Esophagus (tissue), 2 donors: ENCODE measurements around the gene PEX5. TPM values are rescaled to one million over a fixed set of nuclear protein-coding genes. Genes with fewer than 3 reads are reported as not detected.
"Not testable (repeated sequence)": the region's sequence is repeated elsewhere in the genome, so short reads cannot be mapped to it uniquely, and the experiment has no call there.

Experiments used
- H3K27ac ChIP-seq, 2 donors: one replicate each; pipeline ENCODE4 v1.5.1; 2013; ENCODE audit warnings: low read depth in 2 of 2, mild to moderate bottlenecking in 2 of 2, inconsistent platforms in 1 of 2, low read length in 1 of 2, moderate library complexity in 1 of 2
- H3K27me3 ChIP-seq, 2 donors: one replicate each; pipeline ENCODE4 v1.6.1; 2013; ENCODE audit warnings: low read length in 2 of 2, control low read depth in 1 of 2, mild to moderate bottlenecking in 1 of 2; ENCODE audit not compliant: insufficient read depth in 2 of 2, control insufficient read depth in 1 of 2
- H3K36me3 ChIP-seq, 2 donors: one replicate each; pipeline ENCODE4 v1.6.1; 2013; ENCODE audit warnings: low read length in 1 of 2; ENCODE audit not compliant: control insufficient read depth in 2 of 2, insufficient read depth in 2 of 2
- H3K4me1 ChIP-seq, 2 donors: one replicate each; pipeline ENCODE4 v1.6.1; 2013; ENCODE audit warnings: low read length in 1 of 2; ENCODE audit not compliant: control insufficient read depth in 2 of 2, insufficient read depth in 2 of 2
- H3K4me3 ChIP-seq, 2 donors: one replicate each; pipeline ENCODE4 v1.5.1; 2013; ENCODE audit warnings: low read length in 2 of 2, mild to moderate bottlenecking in 2 of 2, low read depth in 1 of 2, moderate library complexity in 1 of 2
- H3K9me3 ChIP-seq, 2 donors: one replicate each; pipeline ENCODE4 v1.6.1; 2013; ENCODE audit warnings: mild to moderate bottlenecking in 2 of 2, low read depth in 1 of 2, low read length in 1 of 2, moderate library complexity in 1 of 2; ENCODE audit not compliant: control insufficient read depth in 2 of 2, insufficient read depth in 1 of 2
- whole genome bisulfite sequencing, 2 donors: extraction: QIAGEN DNeasy Blood & Tissue Kit; methylation state at CpG; one replicate each; pipeline ENCODE4 v1.1.7; 2013; 5-methylcytosine and 5-hydroxymethylcytosine counted together
- polyA plus RNA-seq, 2 donors: library from polyadenylated mRNA; stranded (reverse); fragments of 200-250 nt; gene quantifications; one replicate each; pipeline ENCODE4 v1.2.3, GENCODE V29; 2013
- donor health status: healthy with polysubstance abuse.
- donor health status: Bipolar disorder and iron deficiency.

PEX5 gene
- polyA plus RNA-seq, 2 donors: 8.1 to 14.5 TPM

DNA sequence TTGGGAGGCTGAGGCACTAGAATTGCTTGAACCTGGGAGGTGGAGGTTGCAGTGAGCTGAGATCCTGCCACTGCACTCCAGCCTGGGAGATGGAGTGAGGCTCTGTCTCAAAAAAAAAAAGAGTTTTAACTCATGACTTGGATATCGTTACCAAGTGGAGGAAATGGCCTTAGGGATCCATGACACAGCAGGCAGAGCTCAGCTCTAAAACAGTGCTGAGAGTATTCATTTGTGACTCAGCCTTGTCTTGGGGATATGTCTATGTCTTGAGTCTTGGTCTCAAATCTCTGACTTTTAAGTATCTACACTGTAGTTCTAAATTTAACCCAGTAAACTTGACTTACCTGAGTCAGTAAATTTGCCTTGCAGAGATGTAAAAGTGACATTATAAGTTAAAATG lies 8.8 kb upstream of the PEX5 start:
- Histone ChIP-seq H3K9me3 (no peaks in the 10 kb centered on the region), H3K27me3 (peaks cover 0 to 3% of the 10 kb centered on the region in 2 donors), H3K4me1 (no peaks in the 10 kb centered on the region), H3K4me3 (no peak overlapping the region), H3K27ac (no peak overlapping the region), H3K36me3 (no peaks in the 10 kb centered on the region)
- 41 to 52% methylated on average over 1 of the region's 1 CpG for WGBS, 2 donors

DNA sequence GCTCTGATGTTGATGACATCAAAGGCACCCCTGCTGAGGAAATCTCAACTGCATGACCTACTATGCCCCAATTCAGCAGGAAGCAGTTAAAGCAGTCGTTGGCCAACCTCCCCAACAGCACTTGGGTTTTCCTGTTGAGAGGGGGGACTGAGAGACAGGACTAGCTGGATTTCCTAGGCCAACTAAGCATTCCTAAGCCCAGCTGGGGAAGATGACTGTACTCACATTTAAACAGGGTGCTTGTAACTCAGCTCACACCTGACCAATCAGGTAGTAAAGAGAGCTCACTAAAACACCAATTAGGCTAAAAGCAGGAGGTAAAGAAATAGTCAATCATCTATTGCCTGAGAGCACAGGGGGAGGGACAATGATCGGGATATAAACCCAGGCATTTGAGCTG lies 3.4 kb upstream of the PEX5 start:
- H3K4me1 ChIP-seq: peaks cover 0 to 12% of the 10 kb centered on the region in 2 donors
- H3K36me3 ChIP-seq, H3K9me3 ChIP-seq, H3K4me3 ChIP-seq, H3K27me3 ChIP-seq, H3K27ac ChIP-seq: not testable (repeated sequence)
- 49 to 52% methylated on average over 2 of the region's 2 CpGs for WGBS, 2 donors

DNA sequence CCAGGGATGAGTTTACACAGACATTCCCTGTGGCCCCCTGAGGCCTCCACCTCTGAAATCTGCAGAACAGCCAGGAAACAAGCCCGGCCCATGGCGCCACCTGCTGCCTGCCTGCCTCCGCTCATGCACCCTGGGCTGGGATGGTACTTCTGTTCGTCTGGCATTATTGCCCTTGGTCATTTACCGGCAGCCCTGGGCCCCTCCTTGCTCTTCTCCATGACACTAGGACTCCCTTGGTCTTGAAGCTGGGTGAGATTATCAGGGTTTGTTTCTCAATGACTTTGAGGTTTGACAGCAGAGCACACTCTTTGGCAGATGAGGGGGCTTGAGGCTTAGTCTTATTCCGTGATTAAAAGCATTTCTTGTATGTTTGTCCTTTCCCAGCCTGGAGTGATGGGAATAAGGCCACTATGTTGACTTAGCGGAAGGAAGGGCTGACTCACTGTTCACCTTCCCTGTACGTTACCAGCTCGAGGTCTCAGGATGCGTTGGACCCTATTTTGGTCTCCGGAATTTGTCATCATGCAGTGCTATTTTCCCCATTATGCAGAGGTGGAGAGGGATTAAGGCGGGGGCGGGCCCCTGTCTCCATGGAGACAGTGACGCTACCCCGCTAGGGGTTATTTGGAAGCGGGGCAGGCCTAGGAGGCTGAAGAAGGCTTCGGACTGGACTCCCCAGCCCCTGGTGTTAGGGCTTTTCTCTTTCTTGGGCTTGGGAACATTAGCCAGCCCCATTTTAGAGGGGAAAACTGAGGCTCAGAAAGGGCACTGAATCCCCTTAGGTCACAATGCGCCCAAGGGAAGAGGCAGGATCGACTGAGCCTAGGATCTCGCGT lies 706 bp upstream of the PEX5 start:
- H3K27ac ChIP-seq: peak overlapping the region; percentile 69 to 91
- no peaks in the 10 kb centered on the region for H3K27me3 ChIP-seq
- H3K36me3 ChIP-seq: no peaks in the 10 kb centered on the region
- 1 to 3% methylated on average over 21 of the region's 21 CpGs for WGBS, 2 donors
- H3K4me1 ChIP-seq: peaks cover 0 to 12% of the 10 kb centered on the region in 2 donors
- H3K9me3 ChIP-seq: no peaks in the 10 kb centered on the region
- peak overlapping the region; percentile 56 to 75 for H3K4me3 ChIP-seq

DNA sequence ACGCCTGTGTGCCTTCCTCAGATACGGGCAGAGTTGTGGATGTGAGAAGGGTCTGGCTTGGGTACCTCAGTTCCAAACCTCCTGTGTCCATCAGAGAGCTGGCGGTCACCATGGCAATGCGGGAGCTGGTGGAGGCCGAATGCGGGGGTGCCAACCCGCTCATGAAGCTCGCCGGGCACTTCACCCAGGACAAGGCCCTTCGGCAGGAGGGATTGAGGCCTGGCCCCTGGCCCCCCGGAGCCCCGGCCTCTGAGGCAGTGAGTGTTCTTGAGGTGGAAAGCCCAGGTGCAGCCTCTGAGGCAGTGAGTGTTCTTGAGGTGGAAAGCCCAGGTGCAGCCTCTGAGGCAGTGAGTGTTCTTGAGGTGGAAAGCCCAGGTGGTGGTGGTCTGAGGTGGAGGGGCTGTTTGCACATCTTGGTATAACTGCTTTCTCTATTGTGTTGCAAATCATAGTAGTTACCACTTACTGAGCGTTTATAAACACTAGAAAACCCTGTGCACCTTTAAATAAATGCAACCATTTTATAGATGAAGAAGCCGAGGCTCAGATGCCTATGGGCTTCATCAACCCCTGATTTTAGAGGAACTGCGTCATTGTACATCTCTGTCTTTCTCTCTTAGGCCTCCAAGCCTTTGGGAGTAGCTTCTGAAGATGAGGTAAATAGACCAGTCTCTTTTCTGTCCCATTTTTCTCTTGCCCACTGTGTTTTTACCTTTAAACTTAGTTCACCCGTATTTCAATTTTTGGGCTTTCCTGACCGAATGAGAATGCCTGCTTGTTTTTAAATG lies 976 bp downstream of the PEX5 start:
- no peaks in the 10 kb centered on the region for H3K9me3 ChIP-seq
- H3K27me3 ChIP-seq: no peaks in the 10 kb centered on the region
- H3K27ac ChIP-seq: peak overlapping the region; percentile 76 to 82
- no peaks in the 10 kb centered on the region for H3K36me3 ChIP-seq
- peaks cover 0 to 12% of the 10 kb centered on the region in 2 donors for H3K4me1 ChIP-seq
- H3K4me3 ChIP-seq: peak overlapping the region; percentile 75 to 90
- 27% methylated on average over 17 of the region's 17 CpGs for WGBS, 2 donors

- H3K36me3 ChIP-seq: no peaks in the 10 kb centered on the region
- peaks cover 0 to 7% of the 10 kb centered on the region in 2 donors for H3K4me1 ChIP-seq
- H3K9me3 ChIP-seq: no peaks in the 10 kb centered on the region
- H3K27ac ChIP-seq: no peak overlapping the region
- H3K4me3 ChIP-seq: no peak overlapping the region
- H3K27me3 ChIP-seq: no peaks in the 10 kb centered on the region
- 76 to 79% methylated on average over 2 of the region's 2 CpGs for WGBS, 2 donors
Measured at GRCh38 chr12:7193674-7194073, 4.2 kb downstream of the PEX5 start.

GRCh38 chr12:7197841-7198240 lies 8.4 kb downstream of the PEX5 start:
- H3K9me3 ChIP-seq: no peaks in the 10 kb centered on the region
- 65 to 84% methylated on average over 2 of the region's 2 CpGs for WGBS, 2 donors
- H3K36me3 ChIP-seq: peaks cover 2 to 6% of the 10 kb centered on the region in 2 donors
- no peaks in the 10 kb centered on the region for H3K4me1 ChIP-seq
- H3K27ac ChIP-seq: no peak overlapping the region
- H3K4me3 ChIP-seq: no peak overlapping the region
- H3K27me3 ChIP-seq: no peaks in the 10 kb centered on the region

- peaks cover 2 to 16% of the 10 kb centered on the region in 2 donors for H3K36me3 ChIP-seq
- H3K27ac ChIP-seq: no peak overlapping the region
- H3K27me3 ChIP-seq: no peaks in the 10 kb centered on the region
- H3K4me3 ChIP-seq: no peak overlapping the region
- 89 to 92% methylated on average over 4 of the region's 4 CpGs for WGBS, 2 donors
- no peaks in the 10 kb centered on the region for H3K4me1 ChIP-seq
- no peaks in the 10 kb centered on the region for H3K9me3 ChIP-seq
Measured at GRCh38 chr12:7203109-7203508, 13.6 kb downstream of the PEX5 start.

DNA sequence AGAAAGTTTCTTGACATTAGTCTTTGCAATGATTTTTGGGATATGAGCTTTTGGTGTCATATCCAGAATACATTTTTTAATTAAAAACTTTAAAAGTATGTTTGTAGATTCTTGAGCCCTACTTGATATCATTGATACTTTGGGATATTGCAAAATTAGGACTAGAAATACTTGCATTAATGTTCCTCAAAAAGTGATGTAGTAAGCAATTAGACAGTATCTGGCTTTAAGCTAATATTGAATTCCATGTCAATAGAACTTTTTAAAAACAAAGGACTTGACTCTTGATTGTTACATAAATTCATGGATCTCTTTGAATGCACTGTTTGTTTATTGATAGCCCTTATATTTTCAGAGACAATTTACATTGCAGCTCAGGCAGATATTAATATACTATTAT lies 15.6 kb downstream of the PEX5 start:
- peaks cover 13 to 34% of the 10 kb centered on the region in 2 donors for H3K36me3 ChIP-seq

GRCh38 chr12:7206691-7207090 lies 17.2 kb downstream of the PEX5 start:
- peaks cover 0 to 13% of the 10 kb centered on the region in 2 donors for H3K9me3 ChIP-seq
- H3K4me3 ChIP-seq: no peak overlapping the region
- no peaks in the 10 kb centered on the region for H3K27me3 ChIP-seq
- H3K27ac ChIP-seq: no peak overlapping the region
- WGBS, 2 donors: 90 to 93% methylated on average over 3 of the region's 3 CpGs
- H3K4me1 ChIP-seq: no peaks in the 10 kb centered on the region
- H3K36me3 ChIP-seq: peaks cover 23 to 45% of the 10 kb centered on the region in 2 donors

More for the DNA sequence above, 15.6 kb downstream of the PEX5 start:
- no peak overlapping the region for H3K27ac ChIP-seq
- H3K4me1 ChIP-seq: no peaks in the 10 kb centered on the region
- H3K27me3 ChIP-seq: no peaks in the 10 kb centered on the region
- no peak overlapping the region for H3K4me3 ChIP-seq
- H3K9me3 ChIP-seq: peaks cover 0 to 7% of the 10 kb centered on the region in 2 donors
